Stimulated activated CD8-positive, alpha-beta memory T cell treated with anti-CD3 and anti-CD28 coated beads, Interleukin-2, amount 100 ng/mL, for 1 hour (primary cell): ENCODE measurements around the gene AVPR2.

Experiments
- DNase-seq, 2 donors: peaks; one replicate each; pipeline ENCODE4 v3.0.0-alpha.2; 2020; ENCODE audit warnings: low read depth in 2 of 2

AVPR2 gene

DNA sequence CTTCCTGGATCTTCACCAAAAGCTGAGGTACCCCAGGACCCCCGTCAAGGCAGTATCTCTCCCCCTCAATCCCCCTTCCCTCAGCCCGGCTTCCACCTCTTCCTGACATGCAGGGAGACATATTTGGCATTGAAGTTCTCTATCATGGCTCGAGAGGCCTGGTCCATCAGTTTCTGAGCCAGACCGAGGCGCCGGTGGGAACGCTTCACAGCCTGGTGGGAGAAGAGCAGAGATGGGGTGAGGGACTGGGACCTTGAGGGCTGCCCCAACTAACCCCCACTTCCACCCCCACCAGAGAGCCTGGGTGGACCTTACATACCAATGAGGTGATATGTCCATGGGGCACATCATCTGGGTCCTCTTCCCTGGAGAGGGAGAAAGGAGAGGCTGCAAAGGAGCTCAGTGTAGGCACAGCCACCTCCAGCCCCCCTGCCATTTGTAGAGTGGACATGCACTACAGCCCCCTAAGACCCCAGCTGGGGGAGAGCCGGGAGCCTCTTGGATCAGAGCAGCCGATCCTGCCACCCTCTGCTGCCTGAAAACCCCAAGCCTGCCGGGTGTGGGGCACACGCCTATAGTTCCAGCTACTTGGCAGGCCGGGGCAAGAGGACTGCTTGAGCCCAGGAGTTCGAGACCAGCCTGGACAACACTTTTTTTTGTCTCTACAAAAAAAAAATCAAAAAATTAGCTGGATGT, 27.9 kb downstream of the AVPR2 start:
- no peak for DNase-seq

- DNase-seq, result no peak
These were observed 29.3 kb downstream of the AVPR2 start for GRCh38 chrX:153933748-153934147.

- DNase-seq, result no peak
These were observed 29.8 kb downstream of the AVPR2 start for GRCh38 chrX:153934148-153934761.

DNA sequence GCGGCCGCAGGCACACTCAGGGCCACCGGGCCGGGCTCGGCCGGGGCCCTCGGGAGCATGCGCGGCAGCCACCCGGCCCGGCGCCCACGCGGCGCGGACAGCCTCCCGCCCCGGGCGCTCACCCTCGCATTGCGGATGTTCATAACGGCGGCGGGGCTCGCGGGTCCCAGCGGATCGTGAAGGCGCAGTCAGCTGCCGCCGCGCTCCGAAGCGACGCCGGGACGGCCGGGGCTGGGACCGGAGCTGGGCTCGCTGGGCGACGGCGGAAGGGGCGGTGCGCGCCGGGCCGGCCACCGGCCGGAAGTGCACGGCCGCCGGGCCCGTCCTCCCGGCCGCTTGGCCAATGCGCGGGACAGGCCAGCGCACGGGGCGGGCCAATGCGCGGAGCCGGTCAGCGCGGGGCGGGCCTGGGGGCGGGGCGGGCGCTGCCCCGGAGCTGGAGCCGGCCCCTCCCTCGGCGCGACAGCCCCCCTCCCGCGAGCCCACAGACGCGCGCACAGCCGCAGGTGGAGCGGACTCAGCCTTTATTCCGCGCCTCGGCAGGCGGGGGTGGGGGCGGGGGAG, 30.4 kb downstream of the AVPR2 start, which contains the start of gene NAA10:
Gene NAA10 (minus strand): TSS at position 276 of the 564 bp plus-strand sequence. CDS start 133 bp downstream, at position 143.
- DNase-seq, result peak in 1 of 2 donors; percentile 34

DNA sequence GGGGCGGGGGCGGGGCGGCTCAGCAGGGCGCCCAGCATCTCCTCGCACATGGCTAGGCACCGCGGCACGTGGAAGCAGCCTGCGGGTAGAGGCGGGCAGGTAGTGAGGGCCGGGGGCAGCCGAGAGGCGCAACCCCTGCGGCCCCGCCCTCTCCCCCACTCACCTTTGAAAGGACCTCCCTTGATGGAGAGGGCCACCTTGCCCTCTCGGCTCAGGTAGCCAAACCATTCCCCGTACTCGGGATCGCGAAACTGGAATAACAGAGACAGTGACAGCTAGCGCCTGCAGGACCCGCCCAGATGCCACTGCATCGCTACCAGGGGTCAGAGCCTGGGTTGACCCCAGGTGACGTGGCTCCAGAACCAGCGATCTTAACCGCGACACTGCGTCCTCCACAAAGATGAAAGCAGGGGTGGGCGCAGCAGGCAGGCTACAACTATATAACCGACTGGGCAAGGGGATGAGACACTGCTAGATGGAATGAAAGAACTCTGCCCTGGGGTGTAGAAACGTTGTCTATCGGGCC, 30.9 kb downstream of the AVPR2 start:
- no peak for DNase-seq

- no peak for DNase-seq
These were observed 32.6 kb downstream of the AVPR2 start for GRCh38 chrX:153937056-153937455.

- DNase-seq, result no peak
These were observed 33.8 kb downstream of the AVPR2 start for GRCh38 chrX:153938226-153938786.

DNA sequence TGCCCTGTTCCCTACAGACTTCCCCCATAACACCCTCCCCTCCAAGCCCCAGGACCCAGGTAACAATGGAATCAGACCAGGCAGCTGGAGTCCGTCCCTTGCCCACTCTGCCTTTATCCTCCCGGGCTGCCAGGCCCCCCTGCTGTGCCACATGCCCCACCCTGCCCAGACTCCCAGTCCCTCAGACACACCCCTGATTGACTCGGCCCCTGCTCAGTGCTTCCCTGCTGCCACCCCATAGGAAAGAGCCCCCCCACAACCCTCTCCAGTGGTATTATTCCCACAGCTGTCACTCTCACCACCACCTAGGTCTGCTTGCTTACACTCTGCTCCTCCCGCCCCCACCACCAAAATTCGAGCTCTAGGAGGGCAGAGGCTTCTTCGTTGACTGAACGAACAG, 35.1 kb downstream of the AVPR2 start:
- no peak for DNase-seq

GRCh38 chrX:153941336-153942252, 37.1 kb downstream of the AVPR2 start:
- DNase-seq, result no peak

GRCh38 chrX:153944140-153944799, 39.8 kb downstream of the AVPR2 start, which contains the start of gene RENBP:
Gene RENBP, minus strand, starts transcription at chrX:153944643. Its CDS starts 33 bp downstream, at chrX:153944610.
- no peak for DNase-seq

DNA sequence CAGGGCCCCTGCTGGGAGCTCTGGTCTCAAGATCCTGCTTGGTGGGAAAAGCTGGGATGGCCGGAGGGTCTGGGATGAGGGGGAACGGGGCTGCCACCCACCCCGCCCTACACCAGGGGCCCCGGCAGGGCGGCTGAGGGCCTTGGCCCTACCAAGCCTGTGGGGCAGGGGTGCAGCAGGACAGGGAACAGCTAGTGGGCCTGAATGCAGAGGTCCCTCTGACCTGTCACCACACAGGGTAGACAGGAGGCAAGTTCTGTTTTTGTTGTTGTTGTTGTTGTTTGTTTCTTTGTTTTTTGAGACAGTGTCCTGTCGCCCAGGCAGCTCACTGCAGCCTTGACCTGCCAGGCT, 40.3 kb downstream of the AVPR2 start:
- DNase-seq, result no peak

- DNase-seq, result no peak
These were observed 41.8 kb downstream of the AVPR2 start for GRCh38 chrX:153945956-153946943.

DNA sequence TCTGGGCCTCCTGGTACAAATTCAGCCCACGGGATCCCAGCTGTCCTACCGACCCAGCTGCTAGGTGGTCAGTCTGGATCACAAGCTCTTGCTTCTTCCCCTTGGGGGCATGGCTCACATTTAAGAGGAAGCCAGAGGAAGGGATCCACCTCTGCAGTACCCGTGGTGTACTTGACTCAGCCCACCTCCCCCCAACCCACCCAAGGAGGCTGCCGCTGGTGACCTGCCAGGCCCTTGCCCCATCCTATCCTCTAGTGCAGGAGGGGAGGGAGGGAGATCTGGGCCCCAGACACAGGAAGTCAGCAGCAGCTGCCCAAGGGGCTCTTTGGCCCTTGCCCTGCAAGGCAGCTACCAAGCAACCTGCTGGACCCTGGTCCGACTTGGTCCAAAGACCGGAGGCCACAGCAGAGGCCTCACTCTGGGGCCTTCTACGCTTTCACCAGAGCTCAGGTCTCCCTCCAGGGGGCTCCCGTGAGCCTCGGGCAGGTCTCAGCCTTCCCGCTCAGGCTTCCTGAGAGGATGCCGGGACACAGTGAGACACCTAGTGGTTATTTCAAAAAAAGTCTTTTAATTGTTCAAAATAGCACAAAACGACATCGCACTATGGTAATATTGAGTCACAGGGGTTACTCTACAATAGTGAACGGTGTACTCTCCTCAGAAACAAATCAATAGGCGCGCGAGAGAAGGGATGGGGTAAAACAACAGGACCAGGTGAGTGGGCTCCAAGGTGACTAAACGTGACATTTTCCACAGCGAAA, 42.7 kb downstream of the AVPR2 start:
- peak; percentile 50 to 61 for DNase-seq

DNA sequence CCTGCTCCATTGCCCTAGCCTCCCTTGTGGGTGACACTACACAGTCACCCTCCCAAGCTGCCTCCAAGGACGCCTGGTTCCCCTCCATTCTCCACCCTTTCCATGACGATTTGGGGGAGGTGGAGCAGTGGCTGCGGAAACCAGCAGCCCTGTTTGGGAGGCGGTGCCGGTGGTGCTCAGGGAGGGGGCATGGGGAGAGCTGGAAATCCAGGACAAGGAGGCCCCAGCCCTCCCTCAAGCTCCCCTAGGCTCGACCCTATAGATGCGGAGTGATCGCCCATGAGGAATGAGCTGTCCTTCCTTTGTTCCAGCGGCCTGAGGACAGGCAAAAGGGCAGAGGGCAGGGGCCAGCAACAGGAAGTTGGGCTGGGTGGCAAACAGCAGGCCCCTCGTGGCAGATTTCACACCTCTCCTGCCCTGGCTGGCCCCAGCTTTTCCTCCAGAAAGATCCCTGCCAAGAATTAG, 43.6 kb downstream of the AVPR2 start:
- DNase-seq, result no peak

DNA sequence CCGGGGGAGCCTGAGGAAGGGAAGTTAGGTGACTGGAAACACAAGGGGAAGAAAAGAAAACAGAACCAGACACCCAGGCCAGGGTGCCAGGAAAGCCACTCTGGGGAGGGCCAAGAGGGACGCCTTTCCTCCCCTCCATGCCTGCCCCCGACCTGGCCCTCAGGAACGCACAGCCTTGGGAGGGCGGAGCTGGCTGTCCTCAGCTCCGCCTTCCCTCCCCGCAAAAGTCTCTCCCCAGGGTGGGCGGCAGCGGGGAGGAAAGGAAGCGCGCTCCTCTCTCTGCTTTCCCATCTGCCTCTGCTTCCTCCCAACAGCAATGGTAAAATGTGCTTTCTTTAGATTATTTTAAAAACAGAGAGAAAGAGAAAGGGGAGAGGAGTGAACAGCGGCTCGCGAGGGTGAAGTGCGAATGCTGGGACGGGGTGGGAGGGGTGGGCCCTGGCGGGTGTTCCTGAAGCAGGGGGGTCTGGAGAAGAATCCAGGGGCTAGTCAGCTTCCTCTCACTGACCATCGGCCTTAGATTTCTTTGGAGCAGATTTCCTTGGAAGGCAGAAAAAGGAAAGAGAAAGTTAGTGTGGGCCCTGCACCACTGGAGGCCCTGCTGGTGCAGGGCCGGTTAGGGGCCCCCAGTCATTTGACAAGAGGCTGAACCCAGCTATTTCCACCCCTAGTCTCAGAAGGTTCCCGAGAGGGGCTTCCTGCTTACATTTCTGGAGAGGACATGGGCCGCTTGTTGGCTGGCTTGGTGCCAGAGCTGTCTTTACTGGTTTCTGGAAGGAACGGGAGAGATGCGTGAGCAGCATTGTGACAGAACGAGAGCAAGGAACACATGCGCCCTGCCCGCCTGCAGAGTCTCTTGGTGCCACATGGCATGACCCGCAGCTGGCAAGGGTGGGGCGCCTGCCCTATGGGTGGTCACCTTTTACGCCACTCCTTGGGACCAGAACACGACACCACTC, 44.7 kb downstream of the AVPR2 start:
- no peak for DNase-seq

DNA sequence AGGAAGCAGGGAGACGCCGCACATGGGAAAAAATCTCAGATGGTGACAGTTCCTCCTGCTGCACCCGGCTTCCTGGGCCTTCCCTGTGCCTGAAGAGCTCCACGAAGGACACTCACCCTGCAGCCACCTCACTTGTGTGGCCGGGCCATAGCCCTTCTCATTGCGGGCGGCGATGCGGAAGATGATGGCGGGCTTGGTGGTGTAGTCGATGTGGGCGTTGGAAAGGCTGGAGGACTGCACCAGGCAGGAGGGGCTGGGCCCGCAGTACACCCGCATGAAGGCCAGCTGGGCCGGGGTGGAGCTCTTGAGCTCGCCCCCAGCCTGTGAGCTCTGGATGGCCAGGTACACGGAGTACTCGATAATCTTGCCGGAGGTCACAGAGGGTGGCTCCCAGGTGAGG, 45.7 kb downstream of the AVPR2 start:
- no peak for DNase-seq

GRCh38 chrX:153951683-153952372, 47.4 kb downstream of the AVPR2 start:
- no peak for DNase-seq
